HepG2 (cell line): ENCODE measurements around the gene KCNMA1.

Source experiments
- BRD4 ChIP-seq: sonication (generic); formaldehyde crosslinking; IDR thresholded peaks from 2 replicates; pipeline ENCODE4 v1.4.0; 2020; ENCODE audit warnings: missing genetic modification reagents
- NR2F2 ChIP-seq: IDR thresholded peaks from 2 replicates; pipeline ENCODE4 v1.6.1; 2012; ENCODE audit warnings: low read depth, inconsistent platforms, borderline replicate concordance
- POLR2AphosphoS5 ChIP-seq: IDR thresholded peaks from 2 replicates; pipeline ENCODE4 v1.6.1; 2012; ENCODE audit warnings: low read depth, low read length

DNA sequence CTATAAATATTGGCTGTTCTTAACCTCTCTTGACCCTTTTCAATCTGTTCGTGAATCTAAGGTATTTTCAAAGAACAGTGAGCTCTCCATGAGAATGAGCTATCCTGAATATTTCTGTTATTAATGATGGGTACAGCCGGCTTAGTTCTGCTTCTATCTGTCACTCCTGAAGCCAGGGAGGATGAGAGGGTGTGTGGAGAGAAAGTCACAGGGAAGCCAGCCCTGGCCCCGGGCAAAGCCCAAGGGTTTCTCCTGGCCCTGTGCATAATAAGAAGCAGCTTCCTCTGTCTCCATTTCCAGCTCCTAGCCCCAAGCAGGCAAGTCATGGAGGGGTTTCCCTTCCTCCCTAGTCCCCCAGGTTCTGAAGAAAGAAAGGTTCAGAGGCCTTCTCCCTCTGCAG lies 151.1 kb downstream of the KCNMA1 start:
- no peak for TF ChIP-seq NR2F2
- TF ChIP-seq POLR2AphosphoS5 = no peak
- no peak for TF ChIP-seq BRD4 (CRISPR knock-in tag)
